ENCODE data around the gene TMPRSS11D.

TMPRSS11D gene, protein sequence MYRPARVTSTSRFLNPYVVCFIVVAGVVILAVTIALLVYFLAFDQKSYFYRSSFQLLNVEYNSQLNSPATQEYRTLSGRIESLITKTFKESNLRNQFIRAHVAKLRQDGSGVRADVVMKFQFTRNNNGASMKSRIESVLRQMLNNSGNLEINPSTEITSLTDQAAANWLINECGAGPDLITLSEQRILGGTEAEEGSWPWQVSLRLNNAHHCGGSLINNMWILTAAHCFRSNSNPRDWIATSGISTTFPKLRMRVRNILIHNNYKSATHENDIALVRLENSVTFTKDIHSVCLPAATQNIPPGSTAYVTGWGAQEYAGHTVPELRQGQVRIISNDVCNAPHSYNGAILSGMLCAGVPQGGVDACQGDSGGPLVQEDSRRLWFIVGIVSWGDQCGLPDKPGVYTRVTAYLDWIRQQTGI

DNA sequence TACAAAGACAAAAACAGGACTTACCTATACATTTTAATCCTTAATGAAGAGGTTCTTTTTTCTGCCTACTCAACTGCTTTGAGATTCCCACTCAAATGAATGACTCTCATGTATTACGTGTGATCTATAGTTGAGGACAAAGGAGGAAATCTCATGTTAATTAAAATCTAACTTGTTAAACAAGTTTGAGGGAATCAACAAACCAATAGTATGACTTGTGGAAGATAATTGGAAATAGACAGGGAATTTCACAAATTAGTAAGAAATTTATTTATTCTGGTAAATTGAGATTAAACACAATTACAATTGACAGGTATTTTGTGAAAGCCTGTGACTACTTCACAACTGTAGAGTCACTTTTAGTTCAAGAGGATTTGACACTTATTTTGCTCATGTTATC, at the start of gene TMPRSS11D:
TMPRSS11D (minus strand) TSS at position 101 of the 400 bp plus-strand sequence; CDS start at position 32, 69 bp downstream.
- DNase-seq (ENCODE audit: low spot score): no peak

DNA sequence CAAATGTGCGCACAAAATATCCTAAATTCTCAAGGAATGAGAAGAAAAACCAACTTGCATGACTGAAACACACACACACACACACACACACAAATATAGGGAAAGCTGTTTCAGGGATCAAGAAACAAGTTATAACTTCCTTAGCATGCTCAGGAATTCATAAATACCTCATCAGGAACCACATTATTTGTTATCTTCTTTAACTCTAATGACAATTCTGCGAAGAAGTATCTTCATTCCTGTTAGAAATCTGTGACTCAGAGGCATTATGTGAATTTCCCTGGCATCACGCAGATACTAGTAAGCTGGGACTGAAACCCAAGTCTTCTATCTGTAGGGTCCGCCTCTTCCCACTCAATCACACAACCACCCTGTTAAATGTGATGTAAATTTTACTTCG, 49.2 kb upstream of the TMPRSS11D start:
- DNase-seq (ENCODE audit: low spot score): no peak

DNA sequence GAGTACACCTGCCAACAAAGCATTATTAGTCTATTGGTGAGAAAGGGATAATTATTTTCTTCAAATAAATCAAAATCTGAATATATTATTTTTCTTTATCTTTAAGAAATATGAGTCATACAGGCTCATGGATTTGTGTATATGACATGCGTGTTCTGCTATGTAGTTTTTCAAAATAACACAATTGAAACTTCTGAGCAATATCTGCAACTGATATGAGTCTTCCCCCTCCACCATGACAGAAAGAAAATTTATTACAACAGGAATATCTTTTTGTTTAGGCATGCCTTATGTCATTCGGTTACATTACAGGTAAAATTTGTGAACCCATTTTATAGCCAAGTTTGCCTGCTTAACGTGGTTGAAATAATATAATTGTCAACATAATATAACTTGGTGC, 47.5 kb upstream of the TMPRSS11D start:
- DNase-seq (ENCODE audit: low spot score): no peak

DNA sequence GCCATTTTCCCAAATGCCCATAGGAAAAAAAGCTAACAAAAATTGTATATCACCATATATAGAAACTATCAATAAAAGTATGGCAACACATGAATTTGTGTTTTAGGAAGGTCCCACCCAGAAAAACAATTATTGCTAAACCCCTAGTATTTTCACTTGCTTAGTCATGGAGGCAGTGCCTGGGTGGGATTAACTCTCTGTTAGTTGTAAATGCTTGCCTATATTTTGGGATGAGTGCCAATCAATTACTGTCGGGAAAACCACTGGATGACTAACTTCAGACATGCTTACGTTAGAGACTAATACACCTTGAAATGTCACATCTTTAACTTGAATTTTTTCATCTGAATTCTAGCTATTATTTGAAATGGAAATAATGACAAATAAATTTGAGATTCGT, 45.6 kb upstream of the TMPRSS11D start:
- no peak for DNase-seq (ENCODE audit: low spot score)

DNA sequence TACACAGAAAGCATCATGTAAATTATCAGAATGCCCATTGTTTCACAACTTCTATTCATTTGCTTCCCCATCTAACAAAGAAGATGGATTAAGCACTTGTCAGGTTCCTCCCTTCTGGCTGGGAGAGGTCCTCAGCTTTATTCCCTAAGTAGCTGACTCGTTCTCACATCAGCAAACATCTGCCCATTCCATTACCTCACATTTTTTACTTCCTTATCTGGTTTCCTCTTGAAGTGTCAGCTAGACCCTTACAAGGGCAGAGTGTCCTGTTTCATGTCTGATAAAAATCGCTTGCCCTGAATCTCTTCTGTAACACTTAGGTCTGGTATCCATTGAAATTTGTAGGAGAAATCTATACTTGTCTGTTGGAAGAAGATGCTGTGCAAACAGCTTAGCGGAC, 44.7 kb upstream of the TMPRSS11D start:
- DNase-seq (ENCODE audit: low spot score): no peak

DNA sequence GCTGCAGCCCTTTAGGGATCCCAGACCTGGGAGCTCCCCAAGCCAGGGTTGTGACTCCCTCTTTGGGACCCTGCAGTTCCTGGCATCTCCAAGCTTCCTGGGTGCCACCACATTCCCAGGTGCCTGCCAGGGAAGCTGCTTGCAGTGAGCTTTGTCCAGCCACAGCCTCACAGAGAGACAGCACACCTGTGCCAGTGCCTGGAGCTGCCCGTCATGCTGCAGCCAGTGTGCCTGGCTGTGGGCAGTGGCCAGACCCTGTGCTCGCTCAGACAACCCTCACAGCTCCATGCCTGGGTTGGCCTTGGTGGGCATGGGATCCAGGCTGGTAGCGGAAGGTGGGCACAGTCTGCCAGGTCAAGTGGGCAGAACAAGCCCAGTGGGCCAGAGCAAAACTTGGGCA, 43.4 kb upstream of the TMPRSS11D start:
- no peak for DNase-seq (ENCODE audit: low spot score)

DNA sequence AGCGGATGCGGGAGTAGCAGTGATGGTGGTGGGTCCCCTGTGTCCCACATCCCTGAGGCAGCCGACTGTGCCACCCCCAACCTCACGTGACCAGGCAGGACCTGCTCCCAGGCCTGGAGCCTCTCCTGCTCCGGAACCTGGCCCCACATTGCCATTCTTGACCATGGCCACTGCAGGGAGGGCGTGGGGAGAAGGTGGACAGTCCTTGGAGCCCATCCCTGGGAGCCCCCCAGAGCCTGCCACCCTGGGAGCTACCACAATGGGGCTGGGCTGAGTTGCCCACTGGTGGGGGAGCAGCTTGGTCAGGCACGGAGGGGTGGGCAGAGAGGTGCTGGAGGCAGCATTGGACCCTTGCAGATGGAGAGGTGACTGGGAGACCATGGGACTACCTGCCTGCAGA, 42.7 kb upstream of the TMPRSS11D start:
- no peak for DNase-seq (ENCODE audit: low spot score)

DNA sequence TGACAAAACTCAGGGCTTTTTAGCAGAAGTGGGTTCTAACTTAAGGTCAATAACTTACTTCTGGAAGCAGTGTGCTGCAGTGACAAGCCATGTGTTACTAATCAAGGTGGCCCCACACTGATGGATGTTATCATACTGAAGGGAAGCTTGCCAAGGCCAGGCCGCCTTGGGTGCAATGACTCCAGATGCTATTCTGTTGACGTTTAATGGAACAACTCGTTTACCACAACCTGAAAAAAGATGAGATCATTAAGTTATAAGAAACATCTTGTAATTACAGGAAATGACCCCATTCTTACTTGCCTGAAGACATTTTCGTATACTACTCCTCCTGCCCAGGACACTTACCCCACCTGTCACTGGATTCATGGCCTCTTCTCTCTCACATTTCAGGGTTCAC, 38.9 kb upstream of the TMPRSS11D start:
- no peak for DNase-seq (ENCODE audit: low spot score)

DNA sequence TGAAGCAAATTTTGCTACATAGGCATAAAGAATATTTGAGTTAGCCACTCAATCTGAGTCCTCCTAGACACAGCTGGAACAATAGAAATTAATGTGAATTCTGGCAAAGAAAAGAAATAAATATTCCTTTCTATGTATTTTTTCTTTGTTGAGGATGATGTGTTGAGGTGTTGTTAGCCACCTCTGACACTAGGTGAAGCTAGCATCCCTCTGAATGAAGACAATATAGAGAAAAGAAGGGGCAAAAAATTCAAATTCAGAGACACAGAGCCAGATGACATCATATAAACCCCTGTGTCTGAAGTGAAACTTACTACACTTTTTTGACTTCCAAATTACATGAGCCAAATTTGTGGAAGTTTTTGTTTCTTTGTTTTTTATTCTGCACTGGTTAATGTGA, 34.6 kb upstream of the TMPRSS11D start:
- DNase-seq (ENCODE audit: low spot score): peak; percentile 27

DNA sequence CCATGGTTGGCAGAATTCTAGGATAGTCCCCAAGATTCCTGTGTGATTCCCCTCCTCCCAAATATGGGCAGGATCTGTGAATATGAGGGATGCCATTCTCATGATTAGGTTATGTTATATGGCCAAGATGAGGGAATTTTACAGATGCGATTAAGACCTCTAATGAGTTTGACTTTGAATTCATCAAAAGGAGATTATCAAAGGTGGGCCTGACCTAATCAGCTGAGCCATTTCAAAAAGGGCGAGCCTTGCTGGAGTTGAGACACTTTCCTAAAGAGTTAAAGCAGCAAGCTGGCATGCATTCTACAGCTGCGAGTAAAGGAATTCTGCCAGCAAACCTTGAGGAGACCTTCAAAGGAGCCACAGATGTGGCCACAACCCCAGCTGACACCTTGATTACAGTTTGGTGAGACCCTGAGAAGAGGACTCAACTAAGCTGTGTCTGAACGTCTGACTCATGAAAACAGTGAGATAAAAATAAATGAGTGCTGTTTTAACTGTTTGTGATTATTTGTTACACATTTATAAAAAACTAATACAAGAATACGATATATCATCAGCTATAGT, 31.7 kb upstream of the TMPRSS11D start:
- DNase-seq (ENCODE audit: low spot score): no peak

DNA sequence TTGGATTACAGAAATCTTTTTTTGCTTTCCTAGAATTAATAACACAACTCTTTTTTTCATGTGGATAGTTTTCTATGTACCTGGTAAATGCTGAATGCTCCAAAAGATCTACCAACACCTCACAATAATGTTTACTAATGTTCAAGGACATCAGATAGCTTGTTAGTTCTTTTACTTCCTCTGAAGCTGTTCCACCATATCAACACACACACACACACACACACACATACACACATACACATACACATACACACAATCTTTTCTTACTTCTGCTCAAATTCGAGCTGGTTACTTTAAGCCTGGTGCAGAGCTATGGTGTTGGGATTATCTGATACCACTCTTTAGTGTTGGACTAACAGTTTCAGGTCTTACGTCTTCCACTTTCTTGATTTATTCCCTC, 28.3 kb upstream of the TMPRSS11D start:
- DNase-seq (ENCODE audit: low spot score): no peak

DNA sequence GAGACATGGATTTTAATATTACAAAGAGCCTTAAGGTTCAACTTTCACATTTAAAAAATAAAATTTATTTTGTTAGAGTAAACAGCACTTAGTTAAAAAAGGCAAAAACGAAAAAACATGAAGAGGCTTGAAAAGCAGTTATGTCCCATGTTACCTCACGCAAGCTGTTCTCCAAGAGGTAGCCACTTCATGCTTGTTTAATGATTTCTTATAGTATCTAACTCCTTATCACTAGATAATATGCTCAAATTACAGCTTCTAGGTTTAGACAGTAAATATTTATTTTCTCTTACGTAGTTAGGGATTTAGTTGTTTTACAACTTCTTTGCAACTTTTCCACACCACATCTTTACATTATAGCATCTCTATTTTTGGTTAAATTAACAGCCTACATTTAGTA, 27.8 kb upstream of the TMPRSS11D start:
- no peak for DNase-seq (ENCODE audit: low spot score)

DNA sequence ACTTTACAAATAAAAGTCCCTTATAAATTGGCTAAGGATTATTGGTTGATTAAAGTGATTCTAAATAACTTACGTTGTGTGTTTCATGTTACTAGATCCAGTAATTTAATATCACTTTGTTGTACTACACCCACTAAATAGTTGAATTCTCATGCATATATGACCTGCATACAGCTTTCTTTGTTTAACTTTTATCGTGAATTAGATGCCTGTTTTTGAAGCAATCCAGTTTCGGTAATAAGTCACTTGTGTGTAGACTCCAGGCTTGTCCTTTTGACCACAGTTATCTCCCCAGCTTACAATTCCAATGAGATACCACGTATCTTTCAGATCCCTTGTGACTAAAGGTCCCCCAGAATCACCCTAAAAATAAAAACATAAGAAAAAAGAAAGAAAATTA, 27.3 kb upstream of the TMPRSS11D start:
- no peak for DNase-seq (ENCODE audit: low spot score)

DNA sequence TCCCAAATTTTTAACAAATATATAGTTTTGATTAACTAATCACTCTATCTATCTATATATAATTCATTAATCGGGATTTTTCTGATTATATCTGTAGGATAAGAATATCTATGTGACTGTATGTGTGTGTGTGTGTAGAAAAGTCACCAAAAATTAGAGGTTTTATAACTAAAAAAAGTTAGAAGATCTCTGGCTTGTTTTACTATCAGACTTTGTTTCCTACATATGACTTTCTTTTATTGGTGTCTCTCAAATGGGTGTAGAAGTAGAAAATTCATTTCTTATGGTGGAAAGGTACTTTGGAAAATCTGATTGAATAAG, 26.7 kb upstream of the TMPRSS11D start:
- no peak for DNase-seq (ENCODE audit: low spot score)

DNA sequence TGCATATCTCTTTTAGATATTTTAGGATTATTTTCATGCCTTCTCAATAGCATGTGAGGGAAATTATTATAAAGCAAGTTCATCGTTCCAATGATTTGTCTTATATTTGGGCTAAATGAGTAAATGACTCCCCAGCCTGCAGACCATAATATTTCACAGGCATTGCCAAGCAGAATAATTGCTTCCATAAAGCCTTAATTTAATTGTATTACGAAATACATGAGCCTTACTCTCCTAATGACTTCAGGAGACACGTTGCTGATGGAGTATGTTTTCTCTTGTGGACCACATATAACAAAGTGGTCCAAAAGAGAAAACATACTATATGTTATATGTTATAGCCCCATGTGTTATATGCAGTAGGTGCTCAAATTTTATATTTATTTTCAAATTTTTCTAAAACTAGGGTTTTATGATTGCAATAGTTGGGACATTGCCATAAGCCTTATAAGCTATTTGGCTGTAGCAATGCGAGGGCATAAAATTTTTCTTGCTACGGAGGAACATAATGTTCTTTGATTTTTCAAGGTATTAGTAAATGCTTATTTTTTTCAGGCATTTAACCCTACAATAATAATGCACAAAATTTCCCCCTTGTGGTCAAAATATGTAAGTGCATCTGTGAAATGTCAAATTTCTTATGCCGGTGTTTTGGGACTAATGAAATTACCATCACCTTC, 26.2 kb upstream of the TMPRSS11D start:
- no peak for DNase-seq (ENCODE audit: low spot score)

DNA sequence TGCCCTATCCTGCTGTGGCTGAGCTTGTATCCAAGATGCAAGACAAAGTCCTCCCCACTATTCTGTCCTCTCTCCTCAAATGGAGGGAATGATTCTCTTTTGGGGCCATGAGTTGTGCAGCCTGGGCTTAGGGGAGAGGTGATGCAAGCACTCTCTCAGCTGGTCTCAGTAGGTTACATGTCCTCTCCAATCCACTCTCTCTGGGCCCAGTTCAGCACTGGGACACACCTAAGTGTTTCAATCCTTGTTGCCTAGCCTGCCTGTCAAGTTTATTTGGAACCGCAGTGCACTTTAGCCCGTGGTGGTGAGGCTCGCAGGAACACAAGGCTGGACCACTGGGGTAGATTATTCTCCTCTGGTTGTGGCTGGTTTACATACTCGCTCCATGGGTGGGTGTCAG, 23.8 kb upstream of the TMPRSS11D start:
- DNase-seq (ENCODE audit: low spot score): no peak

DNA sequence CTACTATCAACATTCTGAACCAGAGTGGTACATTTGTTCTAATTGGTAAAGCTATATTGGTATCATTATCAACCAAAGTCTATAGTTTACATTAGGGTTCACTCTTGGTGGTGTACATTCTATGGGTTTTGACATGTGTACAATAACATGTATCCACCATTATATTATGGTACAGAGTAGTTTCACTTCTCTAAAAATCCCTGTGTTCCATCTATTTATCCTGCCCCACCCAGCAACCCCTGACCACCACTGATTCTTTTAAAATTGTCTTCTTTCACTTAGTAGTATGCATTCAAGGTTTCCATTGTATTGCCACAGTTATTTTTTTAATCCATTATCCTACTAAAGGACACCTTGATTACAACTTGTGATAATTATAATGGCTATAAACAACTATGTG, 15.3 kb upstream of the TMPRSS11D start:
- DNase-seq (ENCODE audit: low spot score): no peak

DNA sequence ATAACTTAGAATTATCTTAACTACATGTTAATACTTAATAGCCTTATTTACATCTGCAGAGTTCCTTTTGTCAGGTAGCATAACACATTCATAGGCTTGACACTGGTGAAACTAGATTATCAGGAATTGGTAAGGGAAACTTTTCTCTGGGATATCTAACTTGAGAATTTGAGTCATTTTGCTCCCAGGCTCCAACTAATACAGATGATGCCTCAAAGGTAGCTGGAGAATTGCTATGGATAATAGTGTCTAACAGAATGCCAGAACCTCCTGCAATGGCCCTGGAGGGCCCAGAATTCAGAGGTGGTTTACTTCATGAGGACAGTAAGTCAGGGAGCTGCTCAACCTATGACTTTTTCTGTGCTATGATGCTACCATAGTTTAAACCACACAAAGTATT, 13.9 kb upstream of the TMPRSS11D start:
- no peak for DNase-seq (ENCODE audit: low spot score)

DNA sequence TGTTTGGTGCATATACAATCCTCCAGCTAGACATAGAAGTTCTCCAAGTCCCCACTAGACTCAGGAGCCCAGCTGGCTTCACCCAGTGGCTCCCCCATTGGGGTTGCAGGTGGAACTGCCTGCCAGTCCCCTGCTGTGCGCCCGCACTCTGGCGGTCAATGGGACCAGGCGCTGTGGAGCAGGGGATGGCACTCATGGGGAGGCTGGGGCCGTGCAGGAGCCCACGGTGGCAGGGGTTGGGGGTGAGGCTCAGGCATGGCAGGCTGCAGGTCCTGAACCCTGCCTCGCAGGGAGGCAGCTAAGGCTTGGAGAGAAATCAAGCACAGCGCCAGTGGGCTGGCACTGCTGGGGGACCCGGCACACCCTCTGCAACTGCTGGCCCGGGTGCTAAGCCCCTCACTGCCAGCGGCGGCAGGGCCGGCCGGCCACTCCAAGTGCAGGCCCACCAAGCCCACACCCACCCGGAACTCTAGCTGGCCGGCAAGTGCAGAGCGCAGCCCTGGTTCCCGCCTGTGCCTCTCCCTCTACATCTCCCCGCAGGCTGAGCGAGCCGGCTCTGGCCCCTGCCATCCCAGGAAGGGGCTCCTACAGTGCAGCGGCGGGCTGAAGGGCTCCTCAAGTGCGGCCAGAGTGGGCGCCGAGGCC, 12.7 kb upstream of the TMPRSS11D start:
- DNase-seq (ENCODE audit: low spot score): no peak

DNA sequence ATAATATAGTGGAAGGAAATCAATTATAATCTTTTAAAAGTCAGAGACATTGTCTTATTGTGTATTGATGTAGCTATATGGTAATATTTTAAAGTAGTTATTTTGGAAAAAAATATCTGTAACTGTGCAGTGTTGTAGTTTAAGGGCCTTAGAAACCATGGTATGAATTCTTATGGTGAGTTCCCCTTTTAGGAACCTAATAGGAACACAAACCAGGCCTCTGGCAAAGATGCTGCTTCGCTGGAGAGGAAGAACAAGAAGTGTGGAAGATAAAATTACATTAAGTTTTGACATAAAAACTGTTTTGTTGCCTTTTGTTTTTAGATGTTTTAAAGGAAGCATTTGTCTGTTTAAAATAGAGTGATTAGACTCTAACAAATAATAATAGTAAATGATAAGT, 10.9 kb upstream of the TMPRSS11D start:
- DNase-seq (ENCODE audit: low spot score): no peak

DNA sequence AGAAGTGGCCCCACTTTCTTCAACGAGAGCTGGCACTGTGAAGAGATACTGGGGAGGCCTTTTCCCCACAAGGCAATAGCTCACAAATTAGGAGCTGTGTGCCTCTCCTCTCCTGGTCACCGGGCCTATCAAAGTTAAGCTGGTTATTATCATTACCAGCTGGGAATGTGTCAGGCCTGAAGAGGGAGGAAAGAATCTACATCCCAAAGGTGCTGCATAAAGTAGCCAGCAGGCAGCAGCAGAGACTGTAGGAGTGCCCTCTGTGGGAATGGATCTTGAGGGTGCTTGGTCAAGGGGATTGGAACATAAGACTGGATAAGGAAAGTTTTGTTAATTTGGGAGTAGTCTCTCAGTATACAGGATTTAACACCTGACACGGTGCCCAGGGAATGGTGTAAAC, 9.1 kb upstream of the TMPRSS11D start:
- peak; percentile 55 for DNase-seq (ENCODE audit: low spot score)

DNA sequence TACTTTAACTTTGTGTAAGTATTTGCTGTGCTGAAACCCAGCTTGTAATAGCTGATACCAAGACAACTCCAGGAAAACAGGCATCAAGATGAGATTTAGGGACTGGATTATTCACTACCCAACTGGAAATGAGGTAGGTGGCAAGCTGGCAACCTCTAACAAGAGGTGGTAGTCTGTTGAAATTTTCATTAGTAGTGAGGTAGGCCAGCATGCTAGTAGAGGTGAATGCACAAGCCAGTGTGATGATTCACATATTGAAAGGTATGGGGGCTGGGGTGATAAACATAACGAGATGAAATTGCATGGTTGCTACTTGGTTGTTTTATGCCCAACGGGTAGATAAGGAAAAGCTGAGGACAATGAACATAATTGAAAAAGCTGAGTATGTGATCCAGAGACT, 8.5 kb upstream of the TMPRSS11D start:
- DNase-seq (ENCODE audit: low spot score): no peak

DNA sequence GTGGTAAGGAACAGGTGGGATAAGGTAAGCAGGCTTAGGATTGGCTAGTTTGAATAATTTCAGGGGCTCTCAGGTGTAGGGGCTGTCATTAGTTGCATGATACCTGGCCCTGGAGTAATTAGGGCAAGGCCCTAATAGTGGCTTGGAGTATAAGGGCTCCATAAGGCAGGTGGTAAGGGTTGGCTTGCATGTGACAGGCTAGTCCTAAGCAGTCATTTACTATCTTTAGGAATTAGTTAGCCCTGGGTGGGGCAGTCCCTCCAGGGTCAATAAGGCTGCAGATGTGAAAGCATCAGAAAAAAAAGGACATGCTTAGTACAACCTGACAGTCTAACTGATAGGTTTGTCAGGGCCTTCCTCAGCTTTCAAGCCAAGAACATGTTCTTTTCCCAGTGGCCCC, 7.8 kb upstream of the TMPRSS11D start:
- no peak for DNase-seq (ENCODE audit: low spot score)

Measured in iPS-NIHi11 (cell line).